HepG2 (cell line): ENCODE data around the gene KLC4. TPM values are rescaled to one million over a fixed set of nuclear protein-coding genes. Genes with fewer than 3 reads are reported as not detected.

Experiments
- ATF2 ChIP-seq: sonication (generic); formaldehyde crosslinking; IDR thresholded peaks from 2 replicates; pipeline ENCODE4 v1.4.0; 2020; ENCODE audit warnings: missing genetic modification reagents
- ELF4 ChIP-seq: sonication (generic); formaldehyde crosslinking; IDR thresholded peaks from 2 replicates; pipeline ENCODE4 v1.5.0; 2020; ENCODE audit warnings: missing genetic modification reagents, mild to moderate bottlenecking, moderate library complexity, borderline replicate concordance
- ISL2 ChIP-seq: sonication (generic); formaldehyde crosslinking; IDR thresholded peaks from 2 replicates; pipeline ENCODE4 v1.5.0; 2020; ENCODE audit warnings: missing genetic modification reagents
- KDM5B ChIP-seq: sonication (generic); formaldehyde crosslinking; IDR thresholded peaks from 2 replicates; pipeline ENCODE4 v1.4.0; 2020; ENCODE audit warnings: missing genetic modification reagents, mild to moderate bottlenecking, borderline replicate concordance
- NCOA2 ChIP-seq: sonication (generic); formaldehyde crosslinking; IDR thresholded peaks from 2 replicates; pipeline ENCODE4 v1.8.0; 2022; ENCODE audit warnings: inconsistent platforms
- PBX2 ChIP-seq: IDR thresholded peaks from 2 replicates; pipeline ENCODE4 v1.6.1; 2016; ENCODE audit warnings: control low read depth
- POLR2AphosphoS2 ChIP-seq: IDR thresholded peaks from 2 replicates; pipeline ENCODE4 v1.6.1; 2011; ENCODE audit warnings: low read depth, low read length, improper control_type of control experiment
- PPARG ChIP-seq: conservative IDR thresholded peaks from 2 replicates; pipeline ENCODE4 v1.6.1; 2016; ENCODE audit warnings: missing biosample characterization, missing genetic modification reagents
- SP1 ChIP-seq, 2 experiments: fragments of 450-650 bp in 1 of 2; sonication (generic) in 1 of 2; formaldehyde crosslinking in 1 of 2; IDR thresholded peaks; 2 replicates each; pipeline versions ENCODE4 v1.4.0 to v1.6.1; 2016 to 2020; ENCODE audit warnings: missing genetic modification reagents in 1 of 2
- TIGD3 ChIP-seq: sonication (generic); formaldehyde crosslinking; IDR thresholded peaks from 2 replicates; pipeline ENCODE4 v1.5.1; 2020; ENCODE audit warnings: mild to moderate bottlenecking, missing genetic modification reagents, borderline replicate concordance
- TRIM24 ChIP-seq: sonication (generic); formaldehyde crosslinking; IDR thresholded peaks from 2 replicates; pipeline ENCODE4 v1.8.0; 2022; ENCODE audit warnings: mild to moderate bottlenecking, missing genetic modification reagents
- ZFYVE20 ChIP-seq: sonication (generic); formaldehyde crosslinking; IDR thresholded peaks from 2 replicates; pipeline ENCODE4 v1.8.0; 2023; ENCODE audit warnings: low read depth, mild to moderate bottlenecking, moderate library complexity, missing genetic modification reagents, borderline replicate concordance
- ZNF431 ChIP-seq: sonication (generic); formaldehyde crosslinking; IDR thresholded peaks from 2 replicates; pipeline ENCODE4 v1.9.0; 2022; ENCODE audit warnings: missing genetic modification reagents, low read depth, mild to moderate bottlenecking, borderline replicate concordance
- ZNF577 ChIP-seq: sonication (generic); formaldehyde crosslinking; IDR thresholded peaks from 2 replicates; pipeline ENCODE4 v1.4.0; 2020; ENCODE audit warnings: mild to moderate bottlenecking, low read depth, missing genetic modification reagents, borderline replicate concordance
- ZNF598 ChIP-seq: sonication (generic); formaldehyde crosslinking; IDR thresholded peaks from 2 replicates; pipeline ENCODE4 v1.5.1; 2020; ENCODE audit warnings: mild to moderate bottlenecking, missing genetic modification reagents, borderline replicate concordance
- ZNF644 ChIP-seq: IDR thresholded peaks from 2 replicates; pipeline ENCODE4 v1.6.1; 2016; ENCODE audit warnings: low read depth
- ZNF678 ChIP-seq: sonication (generic); formaldehyde crosslinking; IDR thresholded peaks from 2 replicates; pipeline ENCODE4 v1.4.0; 2020; ENCODE audit warnings: mild to moderate bottlenecking, missing genetic modification reagents
- polyA plus RNA-seq, 8 experiments: library from polyadenylated mRNA; depleted of rRNA in 3 of 8; stranded (reverse) in 7 of 8; unstranded in 1 of 8; fragments of >200 nt; fragmentation: Illumina TruSeq in 4 of 8; extraction: Trizol in 4 of 8; gene quantifications; 2 replicates each; pipeline versions ENCODE4 v1.2.1 to v1.2.3, GENCODE V29; 2011 to 2016; ENCODE audit warnings: low read depth in 4 of 8, missing spikeins in 1 of 8, mixed read lengths in 1 of 8; ENCODE audit not compliant: insufficient read depth in 1 of 8
- total RNA-seq, 5 experiments: library from RNA; depleted of rRNA; stranded (reverse); fragments of >200 nt; fragmentation: Illumina TruSeq; extraction: Trizol; gene quantifications; 2 replicates each; pipeline ENCODE4 v1.2.3, GENCODE V29; 2016; ENCODE audit warnings: low read depth in 1 of 5
- TF ChIP-seq, protein P1 (sequence below): sonication (generic); formaldehyde crosslinking; IDR thresholded peaks from 2 replicates; pipeline ENCODE4 v1.4.0; 2020; ENCODE audit warnings: low read depth, missing genetic modification reagents
- TF ChIP-seq, protein P2 (sequence below): sonication (generic); formaldehyde crosslinking; IDR thresholded peaks from 2 replicates; pipeline ENCODE4 v1.9.0; 2022; ENCODE audit warnings: missing genetic modification reagents, mild to moderate bottlenecking, borderline replicate concordance

The KLC4 gene
- total and polyA plus RNA-seq, 2 of the 13 experiments (the other 11 are each of a cell fraction or from before 2014, with no cell fraction given): 45.4 to 70.4 TPM

DNA sequence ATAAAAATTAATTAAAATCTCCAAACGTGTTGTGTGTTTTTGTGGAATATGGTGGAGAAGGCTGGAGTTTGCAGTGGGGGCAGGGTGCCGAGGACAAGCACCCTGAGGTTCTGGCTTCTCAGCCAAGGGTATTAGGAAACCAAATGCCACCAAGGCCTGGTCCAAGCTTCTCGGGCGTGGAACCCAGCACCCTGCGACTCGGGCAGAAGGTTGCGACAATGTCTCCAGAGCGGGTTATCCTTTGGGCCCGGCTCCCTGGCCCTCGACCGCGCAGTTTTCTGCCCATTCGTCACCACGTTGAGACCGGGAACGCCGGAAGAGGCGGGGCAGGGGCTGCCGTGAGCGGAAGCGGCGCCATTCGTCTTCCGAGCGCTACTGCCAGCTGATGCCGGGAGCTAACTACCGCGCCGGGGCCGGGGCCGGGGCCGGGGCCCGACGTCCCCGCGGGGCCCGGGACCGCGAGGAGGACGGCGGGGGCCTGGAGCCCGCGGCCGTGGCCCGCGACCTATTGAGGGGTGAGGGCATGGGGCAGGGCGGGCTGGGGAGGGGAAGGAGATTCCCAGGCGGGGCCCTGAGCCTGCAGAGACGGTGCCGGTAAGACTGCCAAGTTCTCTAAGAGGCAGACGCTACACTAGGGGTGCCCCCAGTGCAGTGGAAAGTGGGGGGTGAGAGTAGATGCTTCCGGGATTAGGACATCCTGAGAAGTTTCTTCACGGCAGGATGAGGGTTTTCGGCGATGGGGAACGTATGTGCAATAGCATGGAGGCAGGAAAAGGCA is 38.0 kb upstream of the KLC4 start, which contains the start of gene RRP36 (continued):
- TF ChIP-seq PBX2: no peak
- TF ChIP-seq ZNF598: peak; percentile 88; the same call in 1 of the 2 replicates
- peak; percentile 27; the same call in 1 of the 2 replicates for TF ChIP-seq ZNF431
- TF ChIP-seq ZNF678 (CRISPR knock-in tag): peak; percentile 54; the same call in 1 of the 2 replicates
- no peak for TF ChIP-seq ELF4 (CRISPR knock-in tag)
- TF ChIP-seq NCOA2 (CRISPR knock-in tag): no peak; the same call in 1 of the 2 replicates
- TF ChIP-seq SP1 (IDR thresholded peaks at IDR 0.05): no peak
- TF ChIP-seq SP1 (CRISPR knock-in tag; IDR thresholded peaks at IDR 0.05): peak; percentile 74
- TF ChIP-seq TIGD3 (CRISPR knock-in tag): no peak
- TF ChIP-seq, protein P1, sequence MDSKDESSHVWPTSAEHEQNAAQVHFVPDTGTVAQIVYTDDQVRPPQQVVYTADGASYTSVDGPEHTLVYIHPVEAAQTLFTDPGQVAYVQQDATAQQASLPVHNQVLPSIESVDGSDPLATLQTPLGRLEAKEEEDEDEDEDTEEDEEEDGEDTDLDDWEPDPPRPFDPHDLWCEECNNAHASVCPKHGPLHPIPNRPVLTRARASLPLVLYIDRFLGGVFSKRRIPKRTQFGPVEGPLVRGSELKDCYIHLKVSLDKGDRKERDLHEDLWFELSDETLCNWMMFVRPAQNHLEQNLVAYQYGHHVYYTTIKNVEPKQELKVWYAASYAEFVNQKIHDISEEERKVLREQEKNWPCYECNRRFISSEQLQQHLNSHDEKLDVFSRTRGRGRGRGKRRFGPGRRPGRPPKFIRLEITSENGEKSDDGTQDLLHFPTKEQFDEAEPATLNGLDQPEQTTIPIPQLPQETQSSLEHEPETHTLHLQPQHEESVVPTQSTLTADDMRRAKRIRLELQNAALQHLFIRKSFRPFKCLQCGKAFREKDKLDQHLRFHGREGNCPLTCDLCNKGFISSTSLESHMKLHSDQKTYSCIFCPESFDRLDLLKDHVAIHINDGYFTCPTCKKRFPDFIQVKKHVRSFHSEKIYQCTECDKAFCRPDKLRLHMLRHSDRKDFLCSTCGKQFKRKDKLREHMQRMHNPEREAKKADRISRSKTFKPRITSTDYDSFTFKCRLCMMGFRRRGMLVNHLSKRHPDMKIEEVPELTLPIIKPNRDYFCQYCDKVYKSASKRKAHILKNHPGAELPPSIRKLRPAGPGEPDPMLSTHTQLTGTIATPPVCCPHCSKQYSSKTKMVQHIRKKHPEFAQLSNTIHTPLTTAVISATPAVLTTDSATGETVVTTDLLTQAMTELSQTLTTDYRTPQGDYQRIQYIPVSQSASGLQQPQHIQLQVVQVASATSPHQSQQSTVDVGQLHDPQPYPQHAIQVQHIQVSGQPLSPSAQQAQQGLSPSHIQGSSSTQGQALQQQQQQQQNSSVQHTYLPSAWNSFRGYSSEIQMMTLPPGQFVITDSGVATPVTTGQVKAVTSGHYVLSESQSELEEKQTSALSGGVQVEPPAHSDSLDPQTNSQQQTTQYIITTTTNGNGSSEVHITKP (CRISPR knock-in tag): no peak
- TF ChIP-seq ZFYVE20 (CRISPR knock-in tag): no peak
- TF ChIP-seq ISL2: 0 out of 2 replicates have a peak, but pooled peaks have one; percentile 25
- peak; percentile 74 for TF ChIP-seq ATF2 (CRISPR knock-in tag)
- TF ChIP-seq, protein P2, sequence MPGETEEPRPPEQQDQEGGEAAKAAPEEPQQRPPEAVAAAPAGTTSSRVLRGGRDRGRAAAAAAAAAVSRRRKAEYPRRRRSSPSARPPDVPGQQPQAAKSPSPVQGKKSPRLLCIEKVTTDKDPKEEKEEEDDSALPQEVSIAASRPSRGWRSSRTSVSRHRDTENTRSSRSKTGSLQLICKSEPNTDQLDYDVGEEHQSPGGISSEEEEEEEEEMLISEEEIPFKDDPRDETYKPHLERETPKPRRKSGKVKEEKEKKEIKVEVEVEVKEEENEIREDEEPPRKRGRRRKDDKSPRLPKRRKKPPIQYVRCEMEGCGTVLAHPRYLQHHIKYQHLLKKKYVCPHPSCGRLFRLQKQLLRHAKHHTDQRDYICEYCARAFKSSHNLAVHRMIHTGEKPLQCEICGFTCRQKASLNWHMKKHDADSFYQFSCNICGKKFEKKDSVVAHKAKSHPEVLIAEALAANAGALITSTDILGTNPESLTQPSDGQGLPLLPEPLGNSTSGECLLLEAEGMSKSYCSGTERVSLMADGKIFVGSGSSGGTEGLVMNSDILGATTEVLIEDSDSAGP (CRISPR knock-in tag): no peak; the same call in 1 of the 2 replicates
- peak; percentile 78; the same call in 1 of the 2 replicates for TF ChIP-seq ZNF644
- no peak for TF ChIP-seq ZNF577 (CRISPR knock-in tag)
- no peak for TF ChIP-seq POLR2AphosphoS2
- peak; percentile 90 for TF ChIP-seq KDM5B (CRISPR knock-in tag)
- no peak for TF ChIP-seq PPARG
- TF ChIP-seq TRIM24 (CRISPR knock-in tag): no peak
